ENCODE data around the gene ZBTB4. TPM values are rescaled to one million over a fixed set of nuclear protein-coding genes. Genes with fewer than 3 reads are reported as not detected.

The ZBTB4 gene
- total RNA-seq, 1 experiment from 2014 or later = 15.5 TPM

GRCh38 chr17:7409716-7410115 is 69.7 kb downstream of the ZBTB4 start:
- H3K4me1 ChIP-seq = no peaks in the 10 kb centered on the region
- no peaks in the 10 kb centered on the region for H3K9me3 Mint-ChIP-seq (ENCODE audit: unreplicated experiment)
- no peak overlapping the region for H3K27ac Mint-ChIP-seq (ENCODE audit: unreplicated experiment)
- ChIA-PET POLR2A (no interaction called here), CTCF (no interaction called here)
- no peak overlapping the region for H3K4me3 Mint-ChIP-seq (ENCODE audit: unreplicated experiment)
- H3K27me3 ChIP-seq (replicated peaks; ENCODE audit: control insufficient read depth, insufficient read depth, low read length) = no peaks in the 10 kb centered on the region
- intact Hi-C loops (cut with micrococcal nuclease; ENCODE audit: unreplicated experiment) = no loop called here
- H3K36me3 ChIP-seq (ENCODE audit: control insufficient read depth, insufficient read depth, low read length) = no peaks in the 10 kb centered on the region
- no peak for TF ChIP-seq CTCF (IDR thresholded peaks at IDR 0.05; ENCODE audit: insufficient read depth in 1 of 2, low read depth in 1 of 2, low read length in 1 of 2, severe bottlenecking in 1 of 2, unreplicated experiment in 1 of 2)
- H3K36me3 Mint-ChIP-seq (ENCODE audit: insufficient read depth, unreplicated experiment) = no peaks in the 10 kb centered on the region
- BruUV-seq (replicated peaks) = no TSS peak
- DNase-seq = no peak
- H3K9me3 ChIP-seq = no peaks in the 10 kb centered on the region
- H3K4me3 ChIP-seq (ENCODE audit: low read depth, low read length) = no peak overlapping the region
- H3K4me1 Mint-ChIP-seq (ENCODE audit: low read depth, unreplicated experiment) = peaks cover 8% of the 10 kb centered on the region
- H3K27me3 Mint-ChIP-seq (ENCODE audit: insufficient read depth, unreplicated experiment) = no peaks in the 10 kb centered on the region

Other genes starting within 250 kb of the ZBTB4 start
- gene DVL2, start 245.1 kb downstream of the ZBTB4 start, total RNA-seq (2022) = 38.3 and 41.3 TPM in 2 replicates
- gene PHF23, start 240.2 kb downstream of the ZBTB4 start, total RNA-seq (2022) = 20.5 and 20.6 TPM in 2 replicates
- gene GABARAP, start 237.2 kb downstream of the ZBTB4 start, total RNA-seq (2022) = 129 and 140 TPM in 2 replicates
- 68.6 and 71.1 TPM in 2 replicates for gene CTDNEP1, start 227.9 kb downstream of the ZBTB4 start, total RNA-seq (2022)
- 43.2 and 43.3 TPM in 2 replicates for gene ELP5, start 227.4 kb downstream of the ZBTB4 start, total RNA-seq (2022)
- 111 and 115 TPM in 2 replicates for gene CLDN7, start 217.2 kb downstream of the ZBTB4 start, total RNA-seq (2022)
- 0.35 and 0.88 TPM in 2 replicates for gene SLC2A4, start 197.9 kb downstream of the ZBTB4 start, total RNA-seq (2022)
- 21.1 and 27.6 TPM in 2 replicates for gene YBX2, start 185.0 kb downstream of the ZBTB4 start, total RNA-seq (2022)
- 345 and 388 TPM in 2 replicates for gene EIF5A, start 172.0 kb downstream of the ZBTB4 start, total RNA-seq (2022)
- 36.0 and 39.2 TPM in 2 replicates for gene GPS2, start 164.3 kb downstream of the ZBTB4 start, total RNA-seq (2022)
- 29.5 and 31.1 TPM in 2 replicates for gene NEURL4, start 150.3 kb downstream of the ZBTB4 start, total RNA-seq (2022)
- gene ACAP1, start 143.1 kb downstream of the ZBTB4 start, total RNA-seq (2022) = 1.6 TPM in 1 of 2 replicates, not detected in the other
- gene KCTD11, start 127.5 kb downstream of the ZBTB4 start, total RNA-seq (2022) = 5.1 and 5.4 TPM in 2 replicates
- not detected in 2 replicates for gene TMEM95, start 124.5 kb downstream of the ZBTB4 start, total RNA-seq (2022)
- gene TNK1, start 98.5 kb downstream of the ZBTB4 start, total RNA-seq (2022) = 6.1 and 6.4 TPM in 2 replicates
- 12.7 and 14.5 TPM in 2 replicates for gene PLSCR3, start 85.1 kb downstream of the ZBTB4 start, total RNA-seq (2022)
- 40.2 and 41.3 TPM in 2 replicates for gene TMEM256, start 75.5 kb downstream of the ZBTB4 start, total RNA-seq (2022)
- 12.6 and 16.1 TPM in 2 replicates for gene NLGN2, start 71.8 kb downstream of the ZBTB4 start, total RNA-seq (2022)
- 0.52 TPM in 1 of 2 replicates, not detected in the other for gene SPEM1, start 59.3 kb downstream of the ZBTB4 start, total RNA-seq (2022)
- not detected in 2 replicates for gene SPEM2, start 54.0 kb downstream of the ZBTB4 start, total RNA-seq (2022)
- not detected in 2 replicates for gene SPEM3, start 50.8 kb downstream of the ZBTB4 start, total RNA-seq (2022)
- 2.9 and 3.7 TPM in 2 replicates for gene TMEM102, start 44.2 kb downstream of the ZBTB4 start, total RNA-seq (2022)
- 0.91 and 1.3 TPM in 2 replicates for gene FGF11, start 40.1 kb downstream of the ZBTB4 start, total RNA-seq (2022)
- 1.7 and 2.6 TPM in 2 replicates for gene CHRNB1, start 34.6 kb downstream of the ZBTB4 start, total RNA-seq (2022)
- gene SLC35G6, start 1.8 kb upstream of the ZBTB4 start, total RNA-seq (2022) = not detected in 2 replicates
- 69.8 and 72.1 TPM in 2 replicates for gene POLR2A, start 4.7 kb upstream of the ZBTB4 start, total RNA-seq (2022)
- not detected in 2 replicates for gene TNFSF12, start 69.4 kb upstream of the ZBTB4 start, total RNA-seq (2022)
- 0.20 TPM in 1 of 2 replicates, not detected in the other for gene TNFSF13, start 79.1 kb upstream of the ZBTB4 start, total RNA-seq (2022)
- gene SENP3, start 82.3 kb upstream of the ZBTB4 start, total RNA-seq (2022) = 29.2 and 30.2 TPM in 2 replicates
- 1.1 and 1.6 TPM in 2 replicates for gene CD68, start 100.0 kb upstream of the ZBTB4 start, total RNA-seq (2022)
- gene MPDU1, start 104.2 kb upstream of the ZBTB4 start, total RNA-seq (2022) = 44.2 and 49.7 TPM in 2 replicates
- 0.53 TPM in 1 of 2 replicates, not detected in the other for gene SOX15, start 110.5 kb upstream of the ZBTB4 start, total RNA-seq (2022)
- gene FXR2, start 135.3 kb upstream of the ZBTB4 start, total RNA-seq (2022) = 20.5 and 25.3 TPM in 2 replicates
- 33.0 TPM in 2 replicates for gene SAT2, start 148.2 kb upstream of the ZBTB4 start, total RNA-seq (2022)
- 0.93 and 1.2 TPM in 2 replicates for gene SHBG, start 150.5 kb upstream of the ZBTB4 start, total RNA-seq (2022)
- gene ATP1B2, start 171.3 kb upstream of the ZBTB4 start, total RNA-seq (2022) = 0.11 and 0.14 TPM in 2 replicates
- 9.2 and 11.1 TPM in 2 replicates for gene TP53, start 207.9 kb upstream of the ZBTB4 start, total RNA-seq (2022)
- 13.6 and 15.2 TPM in 2 replicates for gene WRAP53, start 208.8 kb upstream of the ZBTB4 start, total RNA-seq (2022)
- gene EFNB3, start 225.6 kb upstream of the ZBTB4 start, total RNA-seq (2022) = 4.1 and 5.1 TPM in 2 replicates
- 1.9 and 2.8 TPM in 2 replicates for gene DNAH2, start 238.1 kb upstream of the ZBTB4 start, total RNA-seq (2022)